HG02885 (cell line): ENCODE results near the gene RGS21.
"Not testable (repeated sequence)": the region's sequence is repeated elsewhere in the genome, so short reads cannot be mapped to it uniquely, and the experiment has no call there.

ENCODE experiments used
- ATAC-seq: cut with Tn5 transposase; IDR thresholded peaks from one replicate; pipeline ENCODE4 v1.9.1; 2021; ENCODE audit warnings: mild to moderate bottlenecking; ENCODE audit not compliant: unreplicated experiment, poor library complexity

RGS21 gene, protein sequence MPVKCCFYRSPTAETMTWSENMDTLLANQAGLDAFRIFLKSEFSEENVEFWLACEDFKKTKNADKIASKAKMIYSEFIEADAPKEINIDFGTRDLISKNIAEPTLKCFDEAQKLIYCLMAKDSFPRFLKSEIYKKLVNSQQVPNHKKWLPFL

DNA sequence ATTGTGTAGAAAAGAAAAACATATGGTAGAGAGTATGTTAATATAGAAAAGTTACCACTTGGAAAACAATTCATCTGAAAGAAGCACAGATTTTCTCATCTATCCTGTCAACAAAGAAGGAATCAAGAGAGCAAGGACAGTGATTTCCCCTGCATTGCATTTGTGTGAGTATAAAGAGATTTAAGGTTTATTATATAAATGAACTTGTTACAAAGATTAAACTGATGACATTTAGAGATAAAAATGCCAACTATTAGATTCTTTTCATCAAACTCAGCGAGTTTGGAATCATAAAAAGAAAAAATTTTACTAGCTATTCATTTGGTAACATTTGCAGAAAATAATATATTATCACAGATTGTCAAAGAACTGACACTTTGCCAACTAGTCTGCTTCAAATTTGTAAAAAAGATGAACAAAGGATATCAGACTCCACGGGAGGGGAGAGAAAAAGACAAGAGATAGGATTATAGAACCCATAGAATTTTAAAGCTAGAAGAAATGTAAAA, at the start of gene RGS21:
TSS of gene RGS21 (plus strand) at position 51 of the 509 bp plus-strand sequence. CDS start 26,045 bp downstream, outside the sequence.
- ATAC-seq = no peak

DNA sequence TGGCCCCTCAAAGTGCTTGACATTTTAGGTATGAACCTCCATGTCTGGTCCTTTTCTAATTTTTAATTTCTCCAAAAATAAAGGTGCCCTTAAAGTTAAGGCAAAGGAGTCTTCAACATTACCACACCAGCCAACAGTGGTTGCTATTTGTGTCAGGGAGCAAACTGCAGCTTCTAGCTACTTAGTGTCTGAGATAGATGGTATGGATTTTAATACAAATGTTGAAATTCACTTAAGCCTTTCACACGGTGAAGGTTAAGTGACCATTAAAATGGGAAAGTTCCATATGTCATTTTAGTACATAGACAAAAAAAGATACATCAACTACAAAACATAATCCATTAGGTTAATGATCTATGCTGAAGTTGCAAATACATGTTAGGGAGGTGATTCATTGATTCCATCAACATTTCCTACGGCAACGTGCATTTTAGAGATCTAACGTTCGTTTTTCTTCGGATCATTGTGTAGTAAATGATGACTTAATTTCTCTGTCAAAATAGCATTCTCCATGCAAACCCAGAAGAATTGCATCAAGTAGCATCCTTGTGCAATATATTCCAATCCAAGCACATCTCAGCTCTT, 48.2 kb upstream of the RGS21 start:
- ATAC-seq = no peak

DNA sequence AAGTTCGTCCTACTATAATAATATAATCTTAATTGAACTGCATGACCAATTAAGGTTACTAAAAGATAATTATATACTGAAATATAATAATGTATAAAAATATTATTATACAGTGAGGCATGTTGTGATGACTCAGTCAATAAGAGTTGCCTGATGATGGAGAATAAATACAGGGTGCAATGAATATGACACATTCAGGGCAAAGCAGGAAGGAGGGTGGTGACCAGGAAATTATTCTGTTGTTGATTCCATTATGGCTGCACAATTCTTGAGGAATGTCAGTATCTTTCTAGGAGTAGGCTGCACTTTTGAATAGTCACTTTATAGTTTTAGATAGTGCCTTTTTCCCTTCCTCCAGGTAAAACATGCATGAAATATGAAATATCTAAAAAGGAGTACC, 46.4 kb upstream of the RGS21 start:
- ATAC-seq = no peak

DNA sequence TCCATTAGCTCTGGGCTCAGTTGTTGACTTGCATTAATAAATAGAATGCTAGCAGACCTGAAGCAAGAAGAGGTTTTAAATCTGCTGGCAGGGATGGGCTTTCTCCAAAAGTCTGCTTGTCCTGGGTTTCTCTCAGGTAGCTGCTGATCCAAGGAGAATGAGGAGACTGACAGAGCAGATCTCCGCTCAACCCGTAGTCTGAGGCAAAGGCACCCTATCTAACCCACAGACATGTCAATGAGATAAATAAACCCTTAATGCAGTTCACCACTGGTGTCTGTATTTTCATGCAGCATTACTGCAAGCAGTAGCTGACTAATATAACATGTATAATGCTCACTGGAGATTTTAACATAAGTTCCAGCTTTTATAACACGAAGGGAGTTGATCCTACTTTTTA, 44.1 kb upstream of the RGS21 start:
- ATAC-seq = no peak

DNA sequence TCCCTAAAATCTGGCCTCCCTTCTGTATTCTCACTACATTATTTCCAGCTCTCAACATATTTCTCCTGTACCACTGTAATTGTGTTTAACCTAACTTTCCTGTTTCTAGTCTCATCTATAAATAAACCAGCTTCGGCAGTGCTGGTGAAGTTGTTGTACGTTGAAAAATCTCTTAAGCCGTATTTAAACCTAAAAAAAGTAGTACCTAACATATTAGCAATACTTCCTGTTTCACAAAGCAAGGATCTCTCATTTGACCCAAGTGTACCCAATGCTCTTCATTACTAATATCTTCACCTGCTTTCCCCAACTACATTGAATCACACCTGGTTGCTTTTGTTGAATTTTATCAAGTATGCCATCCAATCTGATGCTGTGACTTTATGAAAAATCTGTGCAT, 42.2 kb upstream of the RGS21 start:
- no peak for ATAC-seq

DNA sequence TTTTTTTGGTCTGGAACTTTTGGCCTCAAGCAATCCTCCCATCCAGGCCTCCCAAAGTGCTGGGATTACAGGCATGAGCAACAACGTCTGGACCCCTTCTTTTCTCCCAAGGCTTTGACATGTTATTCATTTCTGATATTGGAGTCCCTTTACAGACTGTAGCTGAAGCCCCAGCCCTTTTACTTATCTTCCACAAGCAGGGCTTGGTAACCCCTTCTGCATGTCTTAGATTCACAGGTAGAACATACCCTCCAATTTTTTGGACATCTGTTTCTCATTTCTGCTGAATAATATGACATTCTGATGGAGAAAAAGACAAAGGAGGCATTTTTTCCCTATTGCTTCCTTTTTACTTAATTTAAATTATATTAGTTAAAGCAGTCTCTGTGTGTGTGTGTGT, 39.2 kb upstream of the RGS21 start:
- ATAC-seq = no peak

DNA sequence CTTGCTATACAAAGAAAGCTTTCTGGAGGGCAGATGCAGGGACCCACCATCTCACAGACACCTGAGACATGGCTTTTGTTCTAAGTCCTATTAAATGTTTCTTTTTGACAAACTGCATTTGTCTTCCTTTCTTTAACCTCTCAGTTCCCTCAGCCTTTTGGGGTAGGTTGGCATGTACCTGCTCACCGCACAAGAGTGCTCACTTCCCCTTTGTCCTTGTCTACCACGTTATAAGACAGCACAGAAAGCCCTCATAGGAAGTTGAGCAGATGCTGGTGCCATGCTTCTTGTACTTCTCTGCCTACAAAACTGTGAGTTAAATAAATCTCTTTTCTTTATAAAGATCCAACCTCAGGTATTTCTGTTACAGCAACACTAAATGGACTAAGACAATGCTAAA, 31.9 kb upstream of the RGS21 start:
- ATAC-seq = no peak

DNA sequence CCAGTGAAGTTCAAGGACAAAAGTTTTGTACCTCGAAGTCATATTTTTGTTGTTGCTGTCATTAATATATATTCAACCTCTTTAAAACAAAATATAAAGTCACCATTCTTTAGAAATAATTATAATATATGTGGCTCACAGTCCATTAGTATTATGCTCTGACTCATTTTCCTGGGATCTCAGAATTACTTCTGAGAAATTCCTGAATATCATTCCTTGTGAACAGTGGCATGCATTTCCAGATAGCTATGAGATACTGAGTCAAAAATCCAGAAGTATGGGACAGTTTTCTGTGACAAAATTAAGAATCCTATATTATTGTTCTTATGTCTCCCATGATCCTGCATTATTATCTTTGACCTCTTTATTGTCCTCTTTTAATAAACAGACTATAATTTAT, 13.8 kb upstream of the RGS21 start:
- ATAC-seq = no peak

DNA sequence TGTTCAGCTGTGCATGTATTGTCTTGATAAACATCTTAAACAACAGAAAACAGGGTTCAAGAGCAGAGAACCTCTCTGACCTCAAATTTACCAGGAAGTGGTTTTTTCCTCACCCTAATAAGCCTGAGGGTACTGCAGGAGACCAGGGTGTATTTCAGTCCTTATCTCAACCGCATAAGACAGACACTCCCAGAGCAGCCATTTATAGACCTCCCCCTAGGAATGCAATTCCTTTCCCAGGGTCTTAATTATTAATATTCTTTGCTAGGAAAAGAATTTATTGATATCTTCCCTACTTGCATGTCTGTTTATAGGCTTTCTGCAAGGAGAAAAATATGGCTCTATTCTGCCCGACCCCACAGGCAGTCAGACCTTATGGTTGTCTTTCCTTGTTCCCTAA, 8.5 kb upstream of the RGS21 start:
- ATAC-seq = not testable (repeated sequence)

DNA sequence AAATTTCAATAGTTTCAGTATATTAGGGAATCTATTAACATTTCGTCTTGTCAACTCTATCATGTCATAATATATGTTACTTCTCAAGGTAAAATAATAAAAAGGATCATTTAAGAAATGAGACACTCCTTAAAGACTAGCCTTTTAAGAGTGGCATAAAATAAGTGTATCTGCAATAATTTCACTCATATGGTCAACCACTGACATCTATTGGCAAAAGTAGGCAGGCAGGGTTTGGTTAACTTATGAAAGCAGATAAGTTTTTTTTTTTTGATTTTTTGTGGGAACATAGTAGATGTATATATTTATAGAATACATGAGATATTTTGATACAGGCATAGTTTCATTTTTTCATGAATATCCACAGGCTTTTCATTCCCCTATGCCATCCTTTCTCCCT, 5.5 kb upstream of the RGS21 start:
- no peak for ATAC-seq

DNA sequence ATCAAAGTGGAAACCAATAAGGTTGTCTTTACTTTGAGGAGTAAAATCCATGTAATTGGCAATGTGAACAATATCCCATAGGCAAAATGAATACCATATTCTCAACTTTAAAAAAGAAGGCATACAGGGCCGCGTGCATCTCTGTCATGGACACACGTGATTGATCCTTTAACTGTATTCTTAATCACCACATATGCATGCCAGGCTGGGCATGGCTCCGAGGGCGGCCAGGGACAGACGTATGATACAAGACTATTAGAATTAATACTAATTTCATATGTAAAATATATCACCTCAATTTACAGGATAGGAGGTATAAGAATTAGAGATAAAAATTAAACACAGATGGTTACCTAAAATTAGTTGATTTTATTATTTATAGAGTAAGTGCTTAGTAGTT, 11.2 kb downstream of the RGS21 start:
- no peak for ATAC-seq

DNA sequence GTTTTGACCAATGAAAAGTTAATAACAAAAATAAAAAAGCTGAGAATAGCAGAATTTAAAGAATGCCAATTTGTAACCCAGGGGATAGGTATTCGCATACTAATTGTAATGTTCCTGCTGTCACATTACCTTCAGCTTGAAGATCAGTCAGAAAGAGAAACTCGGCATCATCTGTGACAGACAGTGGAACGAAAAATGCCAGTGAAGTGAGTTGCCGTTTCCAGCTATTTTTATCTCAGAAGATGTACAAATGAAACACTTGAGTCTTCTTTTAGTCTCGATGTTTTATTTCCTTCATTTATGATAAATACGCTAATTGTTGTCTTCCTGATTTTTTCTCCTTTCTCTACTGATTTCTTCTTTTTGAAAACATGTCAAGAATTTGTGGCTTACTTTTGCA, 26.1 kb downstream of the RGS21 start:
- ATAC-seq = no peak

DNA sequence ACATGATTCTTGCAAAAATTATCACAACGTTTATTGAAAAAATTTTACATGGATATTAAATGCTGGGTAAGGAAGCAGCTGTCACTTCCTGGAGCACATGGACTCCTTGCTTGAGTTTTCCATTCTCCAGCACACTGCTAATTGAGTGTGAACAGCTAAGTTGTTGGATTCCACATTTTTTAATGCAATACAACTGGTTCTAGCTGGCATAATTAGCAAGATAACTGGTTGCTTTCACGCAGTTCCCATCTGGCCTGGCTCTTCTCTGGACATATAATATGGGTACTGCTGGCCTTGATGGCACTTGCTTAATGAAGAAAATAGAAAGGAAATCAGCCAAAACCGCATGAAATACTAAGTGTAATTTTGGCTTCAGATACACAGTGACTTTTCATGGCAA, 26.6 kb downstream of the RGS21 start:
- no peak for ATAC-seq

DNA sequence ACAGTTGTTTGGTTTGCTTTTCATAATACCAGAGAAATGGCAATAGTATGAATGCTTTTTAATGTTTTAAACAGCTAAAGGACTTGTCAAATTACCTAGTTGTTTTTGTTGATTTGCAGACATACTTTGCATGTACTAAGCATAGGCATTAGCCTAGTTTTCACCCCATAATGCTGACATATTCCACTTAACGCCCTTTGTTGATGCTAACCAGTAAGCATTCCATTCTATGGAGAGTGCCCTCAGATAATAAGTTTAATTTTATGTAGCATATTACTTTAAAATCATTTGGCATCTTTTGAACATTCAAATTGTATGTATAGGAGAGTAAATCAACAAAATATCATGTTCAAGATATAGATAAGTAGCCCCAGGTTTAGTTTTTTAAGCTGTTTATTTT, 32.5 kb downstream of the RGS21 start:
- ATAC-seq = no peak

DNA sequence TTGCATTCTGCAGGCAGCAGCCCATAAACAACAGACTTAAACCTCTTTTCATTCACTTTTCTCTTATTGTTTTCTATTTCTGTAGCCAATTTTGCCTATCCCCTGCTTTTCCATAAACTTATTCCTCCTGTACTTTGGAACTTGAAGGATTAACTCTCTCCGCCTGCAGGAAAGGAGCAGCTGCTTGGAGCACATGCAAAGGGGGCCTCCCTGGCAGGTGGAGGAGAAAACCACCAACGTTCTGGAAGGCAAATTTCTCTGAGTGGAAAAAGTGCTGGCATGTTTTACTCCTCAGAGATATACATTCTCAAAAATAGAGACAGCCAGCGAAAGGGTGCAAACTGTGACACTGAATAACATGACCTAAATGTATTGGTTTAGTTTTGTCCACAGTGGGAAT, 33.6 kb downstream of the RGS21 start:
- ATAC-seq = no peak

DNA sequence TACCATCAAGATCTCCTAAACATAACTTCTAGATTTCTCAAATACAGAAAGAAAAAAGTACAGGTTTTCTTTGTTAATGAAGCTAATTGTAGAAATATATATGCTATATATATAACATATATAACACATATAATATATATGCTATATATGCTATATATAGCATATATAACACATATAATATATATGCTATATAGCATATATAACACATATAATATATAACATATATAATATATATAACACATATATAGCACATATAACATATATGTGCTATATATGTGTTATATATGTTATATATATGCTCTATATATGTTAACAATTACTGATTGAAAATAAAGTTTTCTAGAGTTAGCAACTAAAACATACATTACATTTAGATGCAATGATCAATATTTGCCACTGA, 34.8 kb downstream of the RGS21 start:
- no peak for ATAC-seq

DNA sequence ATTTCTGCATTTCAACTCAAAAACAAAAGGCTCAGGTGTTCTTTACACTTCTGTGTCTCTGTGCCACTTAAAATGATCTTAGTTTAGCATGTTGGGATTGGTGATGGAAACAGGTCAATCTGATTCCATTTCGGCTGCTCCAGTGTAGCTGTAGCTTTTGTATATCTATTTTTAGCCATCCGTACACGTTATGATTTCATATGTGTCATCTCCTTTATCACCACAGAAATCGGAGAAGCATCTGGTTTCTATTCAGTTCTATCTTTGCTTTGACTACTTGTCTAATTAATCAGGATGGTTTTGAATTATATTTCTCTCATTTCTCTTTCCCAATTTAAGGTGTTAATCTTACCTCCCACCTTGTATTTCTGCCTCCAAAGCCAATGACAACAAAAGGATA, 41.1 kb downstream of the RGS21 start:
- ATAC-seq = no peak

DNA sequence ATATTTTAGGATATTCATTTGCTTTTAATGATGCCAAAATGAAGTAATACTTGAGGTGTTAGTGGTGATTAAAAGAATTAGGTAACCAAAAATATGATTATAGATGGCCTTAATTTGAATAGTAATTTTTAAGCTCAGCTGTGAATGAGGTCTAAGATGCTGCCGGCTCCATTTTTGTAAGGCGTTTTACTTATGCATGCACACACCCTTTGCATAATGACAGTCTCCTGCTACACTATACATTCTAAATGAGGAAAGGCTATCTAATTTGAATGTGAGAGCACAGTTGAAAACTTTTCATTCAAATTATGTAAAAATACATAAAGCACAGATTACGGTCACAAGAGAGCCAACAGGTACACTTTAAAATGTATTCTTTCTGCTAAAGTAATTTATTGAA, 41.6 kb downstream of the RGS21 start:
- no peak for ATAC-seq

DNA sequence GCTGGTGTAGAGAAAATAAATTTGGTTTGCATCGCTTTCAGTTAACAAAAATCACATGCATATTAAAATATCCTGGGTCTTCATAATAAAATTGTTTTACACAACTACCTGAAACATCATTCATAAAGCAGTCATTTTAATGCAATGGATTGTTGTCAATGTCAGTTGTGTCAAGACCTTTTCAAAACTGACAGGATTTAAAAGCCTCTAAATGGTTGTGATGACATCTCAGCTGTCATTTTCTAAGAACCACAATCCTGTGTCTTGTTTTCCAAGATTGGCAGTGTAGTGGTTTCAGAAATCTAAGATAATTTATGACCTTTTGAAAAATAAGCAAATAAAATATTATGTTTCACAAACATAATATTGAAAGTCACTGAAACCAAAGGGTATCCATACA, 42.0 kb downstream of the RGS21 start:
- ATAC-seq = no peak

DNA sequence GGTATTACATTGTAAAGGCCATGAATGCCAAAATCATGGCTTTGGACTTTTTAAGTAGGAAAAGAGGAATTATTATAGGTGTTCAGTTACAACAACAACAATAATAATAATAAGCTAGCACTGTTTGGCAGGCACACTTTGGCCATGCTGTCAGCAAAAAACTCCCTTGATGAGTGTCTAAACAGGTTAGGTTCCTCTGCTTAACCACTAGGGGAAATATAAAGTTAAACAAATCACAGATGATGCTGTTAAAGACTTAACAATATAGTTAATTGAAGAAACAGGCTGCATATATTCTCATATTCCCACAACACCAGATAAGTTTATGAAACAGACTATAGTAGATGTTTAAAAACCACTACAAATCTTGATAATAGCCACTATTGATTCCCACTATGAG, 46.4 kb downstream of the RGS21 start:
- peak; percentile 50 for ATAC-seq

DNA sequence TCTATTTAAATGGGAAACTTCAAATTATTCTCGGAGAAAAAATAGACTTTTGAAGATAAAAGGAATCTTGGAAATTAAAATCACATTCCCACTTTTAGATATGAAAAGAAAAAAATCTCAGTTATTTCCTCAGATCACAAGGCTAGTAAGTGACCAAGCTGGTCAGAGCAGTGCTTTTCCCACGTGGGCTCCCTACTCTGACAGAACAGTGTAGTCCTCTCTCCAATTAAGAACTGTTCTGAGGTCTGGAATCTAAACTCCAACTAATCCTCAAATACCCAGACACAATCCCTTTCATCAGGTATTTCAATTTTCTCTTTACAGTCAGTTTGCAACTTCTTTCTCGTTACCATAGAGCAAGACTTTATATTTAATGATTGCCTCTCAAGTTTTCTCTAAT, 50.6 kb downstream of the RGS21 start:
- ATAC-seq = no peak

DNA sequence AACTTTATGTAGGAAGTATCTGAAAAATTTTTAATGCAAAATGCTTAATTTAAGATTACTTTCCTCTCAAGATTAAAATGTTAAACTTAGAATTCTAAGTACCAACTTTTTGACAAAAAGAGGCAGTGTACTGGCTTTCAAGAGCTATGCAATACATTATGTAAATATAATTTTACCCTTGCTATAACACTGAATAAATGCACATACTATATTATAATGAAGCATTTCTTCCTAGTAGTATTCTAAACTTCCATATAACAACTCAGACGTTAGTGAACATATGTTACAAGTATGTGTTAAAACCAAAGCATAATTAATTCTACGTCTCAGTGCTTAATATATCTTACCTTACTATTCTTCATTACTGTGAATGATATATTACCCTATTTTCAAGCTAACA, 58.5 kb downstream of the RGS21 start:
- ATAC-seq = no peak

DNA sequence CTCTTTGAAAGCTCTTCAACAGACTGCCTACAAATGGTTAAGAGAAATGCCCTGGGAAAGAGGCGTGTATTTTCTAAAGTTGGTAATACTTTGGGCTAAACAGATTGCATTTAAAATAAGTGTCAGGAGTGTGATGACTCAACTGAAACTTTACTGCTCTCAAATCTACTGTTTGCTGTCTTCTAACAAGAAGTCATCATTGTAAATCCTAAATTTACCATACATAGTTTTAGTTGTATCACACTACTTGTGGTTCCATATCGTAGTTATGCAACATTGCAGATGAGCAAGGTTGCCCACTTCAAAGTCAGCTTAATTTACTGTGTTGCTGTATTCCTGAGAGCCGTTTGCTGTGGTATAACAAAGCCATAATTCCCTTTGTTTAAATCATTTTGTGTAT, 59.6 kb downstream of the RGS21 start:
- no peak for ATAC-seq
